GM23338 (cell line): ENCODE data around the gene ITPRIPL2.

Experiments used
- CREB1 ChIP-seq: fragments of 250-450 bp; sonication (Bioruptor Pico); IDR thresholded peaks from 2 replicates; pipeline ENCODE4 v1.5.0; 2020; ENCODE audit warnings: low read depth, mild to moderate bottlenecking, moderate library complexity
- CTCF ChIP-seq, 2 experiments: fragments of 200-600 bp in 1 of 2; sonication (generic) in 1 of 2; conservative IDR thresholded peaks; 2 replicates each; pipeline versions ENCODE4 v1.5.1 to v1.6.1; 2016 to 2017; ENCODE audit warnings: antibody characterized with exemption in 2 of 2, low read depth in 2 of 2, mild to moderate bottlenecking in 2 of 2, moderate library complexity in 1 of 2
- EZH2phosphoT487 ChIP-seq: fragments of 200-600 bp; sonication (generic); IDR thresholded peaks from one replicate; pipeline ENCODE4 v1.8.1; 2018; ENCODE audit warnings: antibody characterized with exemption; ENCODE audit not compliant: unreplicated experiment
- JUNB ChIP-seq: IDR thresholded peaks from one replicate; pipeline ENCODE4 v1.6.1; 2016; ENCODE audit warnings: antibody characterized with exemption; ENCODE audit not compliant: unreplicated experiment
- POLR2AphosphoS5 ChIP-seq: IDR thresholded peaks from 2 replicates; pipeline ENCODE4 v1.6.1; 2016; ENCODE audit warnings: antibody characterized with exemption, low read depth
- REST ChIP-seq: IDR thresholded peaks from one replicate; pipeline ENCODE4 v1.6.1; 2018; ENCODE audit warnings: antibody characterized with exemption; ENCODE audit not compliant: unreplicated experiment
- STAT1 ChIP-seq: IDR thresholded peaks from one replicate; pipeline ENCODE4 v1.6.1; 2016; ENCODE audit warnings: antibody characterized with exemption; ENCODE audit not compliant: unreplicated experiment
- ZNF331 ChIP-seq: fragments of 250-450 bp; sonication (Bioruptor Pico); IDR thresholded peaks from 2 replicates; pipeline ENCODE4 v1.5.0; 2020; ENCODE audit warnings: low read depth, mild to moderate bottlenecking, moderate library complexity

- TF ChIP-seq CTCF (conservative IDR thresholded peaks at IDR 0.05; ENCODE audit: low read depth in 2 of 2): no peak
- no peak for TF ChIP-seq POLR2AphosphoS5
- TF ChIP-seq CREB1: no peak
- no peak for TF ChIP-seq JUNB
- TF ChIP-seq STAT1: no peak
- no peak for TF ChIP-seq REST
- TF ChIP-seq ZNF331 (CRISPR knock-in tag): no peak
- no peak for TF ChIP-seq EZH2phosphoT487
Observed at GRCh38 chr16:19088341-19088916, 25.3 kb upstream of the ITPRIPL2 start.
